ENCODE measurements around the gene EPHA7.

EPHA7 gene

GRCh38 chr6:93418408-93419303 is 703 bp downstream of the EPHA7 start:
- TF ChIP-seq POU2F2 (IDR thresholded peaks at IDR 0.05; ENCODE audit: low read depth, low read length), result no peak
- TF ChIP-seq SPI1 (IDR thresholded peaks at IDR 0.05; ENCODE audit: low read depth, low read length), result no peak
- no peak for TF ChIP-seq PAX5 (IDR thresholded peaks at IDR 0.05; ENCODE audit: insufficient read depth, low read length, severe bottlenecking)
- TF ChIP-seq TAF1 (IDR thresholded peaks at IDR 0.05; ENCODE audit: low read depth, low read length), result no peak
- no peak for TF ChIP-seq POLR2AphosphoS5 (IDR thresholded peaks at IDR 0.05; ENCODE audit: low read depth, low read length)
- no peak for DNase-seq (ENCODE audit: insufficient read length, low spot score)
- FAIRE-seq, result no peak

- no peak for FAIRE-seq
- DNase-seq (ENCODE audit: insufficient read length, low spot score), result no peak
- TF ChIP-seq PAX5 (IDR thresholded peaks at IDR 0.05; ENCODE audit: insufficient read depth, low read length, severe bottlenecking), result no peak
- TF ChIP-seq TAF1 (IDR thresholded peaks at IDR 0.05; ENCODE audit: low read depth, low read length), result no peak
- no peak for TF ChIP-seq POU2F2 (IDR thresholded peaks at IDR 0.05; ENCODE audit: low read depth, low read length)
- no peak for TF ChIP-seq SPI1 (IDR thresholded peaks at IDR 0.05; ENCODE audit: low read depth, low read length)
- no peak for TF ChIP-seq POLR2AphosphoS5 (IDR thresholded peaks at IDR 0.05; ENCODE audit: low read depth, low read length)
- no peak for TF ChIP-seq POLR2A (IDR thresholded peaks at IDR 0.05; ENCODE audit: low read depth, low read length)
Measured at GRCh38 chr6:93418033-93418407, 1.3 kb downstream of the EPHA7 start.

- TF ChIP-seq TAF1 (IDR thresholded peaks at IDR 0.05; ENCODE audit: low read depth, low read length), result no peak
- TF ChIP-seq SPI1 (IDR thresholded peaks at IDR 0.05; ENCODE audit: low read depth, low read length), result no peak
- TF ChIP-seq POLR2A (IDR thresholded peaks at IDR 0.05; ENCODE audit: low read depth, low read length), result no peak
- DNase-seq (ENCODE audit: insufficient read length, low spot score), result no peak
- FAIRE-seq, result no peak
Measured at GRCh38 chr6:93417421-93418013, 1.8 kb downstream of the EPHA7 start.

GRCh38 chr6:93416571-93417420 is 2.6 kb downstream of the EPHA7 start:
- TF ChIP-seq SPI1 (IDR thresholded peaks at IDR 0.05; ENCODE audit: low read depth, low read length) (no peak), POU2F2 (IDR thresholded peaks at IDR 0.05; ENCODE audit: low read depth, low read length) (no peak), PAX5 (IDR thresholded peaks at IDR 0.05; ENCODE audit: insufficient read depth, low read length, severe bottlenecking) (no peak), POLR2AphosphoS5 (IDR thresholded peaks at IDR 0.05; ENCODE audit: low read depth, low read length) (no peak), TAF1 (IDR thresholded peaks at IDR 0.05; ENCODE audit: low read depth, low read length) (no peak), POLR2A (IDR thresholded peaks at IDR 0.05; ENCODE audit: low read depth, low read length) (no peak)
- DNase-seq (ENCODE audit: insufficient read length, low spot score), result no peak
- FAIRE-seq, result no peak

- FAIRE-seq, result no peak
- no peak for DNase-seq (ENCODE audit: insufficient read length, low spot score)
- TF ChIP-seq POU2F2 (IDR thresholded peaks at IDR 0.05; ENCODE audit: low read depth, low read length) (no peak), POLR2A (IDR thresholded peaks at IDR 0.05; ENCODE audit: low read depth, low read length) (no peak), TAF1 (IDR thresholded peaks at IDR 0.05; ENCODE audit: low read depth, low read length) (no peak), SPI1 (IDR thresholded peaks at IDR 0.05; ENCODE audit: low read depth, low read length) (no peak), PAX5 (IDR thresholded peaks at IDR 0.05; ENCODE audit: insufficient read depth, low read length, severe bottlenecking) (no peak), POLR2AphosphoS5 (IDR thresholded peaks at IDR 0.05; ENCODE audit: low read depth, low read length) (no peak)
Measured at GRCh38 chr6:93413190-93413589, 6.2 kb downstream of the EPHA7 start.

- no peak for TF ChIP-seq PAX5 (IDR thresholded peaks at IDR 0.05; ENCODE audit: insufficient read depth, low read length, severe bottlenecking)
- TF ChIP-seq SPI1 (IDR thresholded peaks at IDR 0.05; ENCODE audit: low read depth, low read length), result no peak
- TF ChIP-seq TAF1 (IDR thresholded peaks at IDR 0.05; ENCODE audit: low read depth, low read length), result no peak
- no peak for TF ChIP-seq POLR2A (IDR thresholded peaks at IDR 0.05; ENCODE audit: low read depth, low read length)
- TF ChIP-seq POU2F2 (IDR thresholded peaks at IDR 0.05; ENCODE audit: low read depth, low read length), result no peak
- no peak for TF ChIP-seq POLR2AphosphoS5 (IDR thresholded peaks at IDR 0.05; ENCODE audit: low read depth, low read length)
- DNase-seq (ENCODE audit: insufficient read length, low spot score), result no peak
- no peak for FAIRE-seq
Measured at GRCh38 chr6:93412452-93412851, 6.9 kb downstream of the EPHA7 start.

GRCh38 chr6:93407186-93407585 is 12.2 kb downstream of the EPHA7 start:
- no peak for DNase-seq (ENCODE audit: insufficient read length, low spot score)
- no peak for TF ChIP-seq TAF1 (IDR thresholded peaks at IDR 0.05; ENCODE audit: low read depth, low read length)
- no peak for TF ChIP-seq SPI1 (IDR thresholded peaks at IDR 0.05; ENCODE audit: low read depth, low read length)
- TF ChIP-seq POLR2AphosphoS5 (IDR thresholded peaks at IDR 0.05; ENCODE audit: low read depth, low read length), result no peak
- no peak for TF ChIP-seq PAX5 (IDR thresholded peaks at IDR 0.05; ENCODE audit: insufficient read depth, low read length, severe bottlenecking)
- no peak for TF ChIP-seq POU2F2 (IDR thresholded peaks at IDR 0.05; ENCODE audit: low read depth, low read length)
- TF ChIP-seq POLR2A (IDR thresholded peaks at IDR 0.05; ENCODE audit: low read depth, low read length), result no peak
- no peak for FAIRE-seq

- TF ChIP-seq POLR2AphosphoS5 (IDR thresholded peaks at IDR 0.05; ENCODE audit: low read depth, low read length), result no peak
- no peak for TF ChIP-seq POLR2A (IDR thresholded peaks at IDR 0.05; ENCODE audit: low read depth, low read length)
- no peak for TF ChIP-seq SPI1 (IDR thresholded peaks at IDR 0.05; ENCODE audit: low read depth, low read length)
- TF ChIP-seq POU2F2 (IDR thresholded peaks at IDR 0.05; ENCODE audit: low read depth, low read length), result no peak
- no peak for TF ChIP-seq PAX5 (IDR thresholded peaks at IDR 0.05; ENCODE audit: insufficient read depth, low read length, severe bottlenecking)
- no peak for FAIRE-seq
Measured at GRCh38 chr6:93403390-93403789, 16.0 kb downstream of the EPHA7 start.

GRCh38 chr6:93398723-93399122 is 20.6 kb downstream of the EPHA7 start:
- FAIRE-seq, result no peak

More at GRCh38 chr6:93403390-93403789, 16.0 kb downstream of the EPHA7 start:
- no peak for DNase-seq (ENCODE audit: insufficient read length, low spot score)

More at GRCh38 chr6:93398723-93399122, 20.6 kb downstream of the EPHA7 start:
- DNase-seq (ENCODE audit: insufficient read length, low spot score), result no peak
- no peak for TF ChIP-seq TAF1 (IDR thresholded peaks at IDR 0.05; ENCODE audit: low read depth, low read length)
- TF ChIP-seq SPI1 (IDR thresholded peaks at IDR 0.05; ENCODE audit: low read depth, low read length), result no peak
- TF ChIP-seq POLR2AphosphoS5 (IDR thresholded peaks at IDR 0.05; ENCODE audit: low read depth, low read length), result no peak
- TF ChIP-seq PAX5 (IDR thresholded peaks at IDR 0.05; ENCODE audit: insufficient read depth, low read length, severe bottlenecking), result no peak
- no peak for TF ChIP-seq POLR2A (IDR thresholded peaks at IDR 0.05; ENCODE audit: low read depth, low read length)
- TF ChIP-seq POU2F2 (IDR thresholded peaks at IDR 0.05; ENCODE audit: low read depth, low read length), result no peak

Data from GM12891 (cell line).